ENCODE data around the gene KLHL15.

The KLHL15 gene

GRCh38 chrX:23945206-23945605 is 81.8 kb downstream of the KLHL15 start:
- no peak for DNase-seq

GRCh38 chrX:23944234-23944633 is 82.8 kb downstream of the KLHL15 start:
- no peak for DNase-seq

GRCh38 chrX:23939203-23939602 is 87.8 kb downstream of the KLHL15 start:
- no peak for DNase-seq

- no peak for DNase-seq
These were observed 88.3 kb downstream of the KLHL15 start for GRCh38 chrX:23938690-23939089.

GRCh38 chrX:23937100-23937499 is 89.9 kb downstream of the KLHL15 start:
- DNase-seq, result no peak

GRCh38 chrX:23936180-23936579 is 90.8 kb downstream of the KLHL15 start:
- DNase-seq, result no peak

- no peak for DNase-seq
These were observed 91.9 kb downstream of the KLHL15 start for GRCh38 chrX:23935106-23935505.
